Neural cell (in vitro differentiated cells): ENCODE data around the gene POLL. TPM values are rescaled to one million over a fixed set of nuclear protein-coding genes. Genes with fewer than 3 reads are reported as not detected.

Experiments used
- H2AFZ ChIP-seq: fragments of 200-600, 300-800 bp; sonication (generic), shearing (Covaris generic); 2 replicates; pipeline ENCODE4 v1.6.0; 2014; ENCODE audit warnings: low read depth, mild to moderate bottlenecking, antibody characterized with exemption, low read length, moderate library complexity
- H3F3A ChIP-seq: fragments of 200-600 bp; shearing (Covaris generic); 2 replicates; pipeline ENCODE4 v1.6.1; 2016; ENCODE audit warnings: mild to moderate bottlenecking, moderate library complexity, mixed read lengths, antibody characterized with exemption, low read length; ENCODE audit not compliant: insufficient read depth, poor library complexity, severe bottlenecking
- H3K27ac ChIP-seq: fragments of 200-600, 300-800 bp; sonication (generic), shearing (Covaris generic); 2 replicates; pipeline ENCODE4 v1.5.1; 2014; ENCODE audit warnings: mild to moderate bottlenecking, low read length, moderate library complexity
- H3K27me3 ChIP-seq: fragments of 300-800, 200-600 bp; sonication (generic), shearing (Covaris generic); 2 replicates; pipeline ENCODE4 v1.6.0; 2014; ENCODE audit warnings: mild to moderate bottlenecking, low read depth, low read length, moderate library complexity; ENCODE audit not compliant: insufficient read depth
- H3K36me3 ChIP-seq: fragments of 300-800, 200-600 bp; sonication (generic), shearing (Covaris generic); 2 replicates; pipeline ENCODE4 v1.5.1; 2014; ENCODE audit warnings: mild to moderate bottlenecking, antibody characterized with exemption, low read length, moderate library complexity; ENCODE audit not compliant: insufficient read depth
- H3K4me2 ChIP-seq: fragments of 300-800, 200-600 bp; sonication (generic), shearing (Covaris generic); 2 replicates; pipeline ENCODE4 v1.6.0; 2014; ENCODE audit warnings: mild to moderate bottlenecking, low read length
- H3K4me3 ChIP-seq: fragments of 300-800, 200-600 bp; sonication (generic), shearing (Covaris generic); 2 replicates; pipeline ENCODE4 v1.5.1; 2014; ENCODE audit warnings: mild to moderate bottlenecking, low read length, moderate library complexity
- H3K79me2 ChIP-seq: fragments of 200-600 bp; shearing (Covaris generic); replicated peaks from 2 replicates; pipeline ENCODE4 v1.6.0; 2014; ENCODE audit warnings: mild to moderate bottlenecking, low read length, moderate library complexity; ENCODE audit not compliant: insufficient read depth
- H3K9ac ChIP-seq: fragments of 300-800, 200-600 bp; sonication (generic), shearing (Covaris generic); 2 replicates; pipeline ENCODE4 v1.6.1; 2016; ENCODE audit warnings: mild to moderate bottlenecking, low read length, mixed read lengths
- H3K9me2 ChIP-seq: fragments of 200-600 bp; shearing (Covaris generic); 2 replicates; pipeline ENCODE4 v1.6.1; 2016; ENCODE audit warnings: mild to moderate bottlenecking, low read length, mixed read lengths; ENCODE audit not compliant: insufficient read depth
- H3K9me3 ChIP-seq: fragments of 200-600, 300-800 bp; sonication (generic), shearing (Covaris generic); 2 replicates; pipeline ENCODE4 v1.6.1; 2016; ENCODE audit warnings: mild to moderate bottlenecking, mixed run types, low read length, moderate library complexity, mixed read lengths
- H4K20me1 ChIP-seq: fragments of 200-600 bp; shearing (Covaris generic); 2 replicates; pipeline ENCODE4 v1.6.1; 2016; ENCODE audit warnings: mild to moderate bottlenecking, mixed run types; ENCODE audit not compliant: insufficient read depth
- CTCF ChIP-seq: fragments of 450-650 bp; IDR thresholded peaks from 2 replicates; pipeline ENCODE4 v1.5.1; 2014; ENCODE audit warnings: antibody characterized with exemption, mild to moderate bottlenecking, moderate library complexity; ENCODE audit not compliant: poor library complexity, severe bottlenecking
- EP300 ChIP-seq: fragments of 450-650 bp; conservative IDR thresholded peaks from 2 replicates; pipeline ENCODE4 v1.6.1; 2014; ENCODE audit warnings: antibody characterized with exemption, mild to moderate bottlenecking, moderate library complexity; ENCODE audit not compliant: poor library complexity, severe bottlenecking
- EZH2 ChIP-seq: fragments of 200-600, 300-800 bp; shearing (Covaris generic), sonication (generic); IDR thresholded peaks from 2 replicates; pipeline ENCODE4 v1.6.1; 2014; ENCODE audit warnings: antibody characterized with exemption, low read length, borderline replicate concordance, mild to moderate bottlenecking; ENCODE audit not compliant: insufficient read depth, poor library complexity, severe bottlenecking
- MXI1 ChIP-seq: fragments of 450-650 bp; conservative IDR thresholded peaks from 2 replicates; pipeline ENCODE4 v1.6.1; 2014; ENCODE audit warnings: antibody characterized with exemption, mild to moderate bottlenecking; ENCODE audit not compliant: poor library complexity, severe bottlenecking
- POLR2AphosphoS5 ChIP-seq: IDR thresholded peaks from 2 replicates; pipeline ENCODE4 v1.6.1; 2012
- RAD21 ChIP-seq: fragments of 450-650 bp; conservative IDR thresholded peaks from 2 replicates; pipeline ENCODE4 v1.6.1; 2014; ENCODE audit warnings: antibody characterized with exemption, mild to moderate bottlenecking, moderate library complexity
- REST ChIP-seq: IDR thresholded peaks from 2 replicates; pipeline ENCODE4 v1.6.1; 2012; ENCODE audit warnings: borderline replicate concordance
- SMC3 ChIP-seq: fragments of 450-650 bp; conservative IDR thresholded peaks from 2 replicates; pipeline ENCODE4 v1.6.1; 2014; ENCODE audit warnings: antibody characterized with exemption, mild to moderate bottlenecking, moderate library complexity; ENCODE audit not compliant: poor library complexity
- TAF1 ChIP-seq: IDR thresholded peaks from 2 replicates; pipeline ENCODE4 v1.6.1; 2012; ENCODE audit warnings: low read depth
- polyA plus RNA-seq: library from polyadenylated mRNA; depleted of rRNA; stranded (reverse); fragments of >200 nt; gene quantifications from 2 replicates; pipeline ENCODE4 v1.2.3, GENCODE V29; 2014

POLL gene
- polyA plus RNA-seq, 1 donor from 2014 or later = 23.0 TPM

GRCh38 chr10:101629837-101630632 lies 42.0 kb upstream of the POLL start:
- H3K27me3 ChIP-seq = peaks cover 48% of the 10 kb centered on the region
- no peak overlapping the region for H3K27ac ChIP-seq
- no peak overlapping the region for H3K4me2 ChIP-seq
- no peaks in the 10 kb centered on the region for H3K9me3 ChIP-seq
- H2AFZ ChIP-seq = no peak overlapping the region
- no peak for TF ChIP-seq TAF1
- no peak for TF ChIP-seq REST
- TF ChIP-seq EZH2 = no peak
- no peak for TF ChIP-seq RAD21
- TF ChIP-seq EP300 = no peak
- no peak for TF ChIP-seq CTCF
- no peak for TF ChIP-seq SMC3
- TF ChIP-seq POLR2AphosphoS5 = no peak
- no peak overlapping the region for H3K9ac ChIP-seq
- no peaks in the 10 kb centered on the region for H3K79me2 ChIP-seq
- no peaks in the 10 kb centered on the region for H3K36me3 ChIP-seq
- H4K20me1 ChIP-seq = no peaks in the 10 kb centered on the region
- no peaks in the 10 kb centered on the region for H3F3A ChIP-seq
- H3K9me2 ChIP-seq = no peaks in the 10 kb centered on the region
- no peak overlapping the region for H3K4me3 ChIP-seq

- H3K9ac ChIP-seq = no peak overlapping the region
- no peak overlapping the region for H3K4me3 ChIP-seq
- H3K9me3 ChIP-seq = no peaks in the 10 kb centered on the region
- no peaks in the 10 kb centered on the region for H3K36me3 ChIP-seq
- TF ChIP-seq TAF1 = no peak
- TF ChIP-seq MXI1 = no peak
- TF ChIP-seq RAD21 = no peak
- no peak for TF ChIP-seq EP300
- TF ChIP-seq SMC3 = no peak
- TF ChIP-seq POLR2AphosphoS5 = no peak
- TF ChIP-seq REST = no peak
- no peak for TF ChIP-seq CTCF
- TF ChIP-seq EZH2 = no peak
- no peaks in the 10 kb centered on the region for H3K9me2 ChIP-seq
- no peak overlapping the region for H3K4me2 ChIP-seq
- H3K27me3 ChIP-seq = peaks cover 40% of the 10 kb centered on the region
- no peaks in the 10 kb centered on the region for H3F3A ChIP-seq
- H4K20me1 ChIP-seq = no peaks in the 10 kb centered on the region
- H3K27ac ChIP-seq = no peak overlapping the region
- no peak overlapping the region for H2AFZ ChIP-seq
- no peaks in the 10 kb centered on the region for H3K79me2 ChIP-seq
Observed at GRCh38 chr10:101625821-101626412, 37.9 kb upstream of the POLL start.
